Activated T-helper 17 cell treated with anti-CD3 and anti-CD28 coated beads, Interleukin-2, amount 50 U/mL, for 72 hours (primary cell): ENCODE measurements around the gene MAP3K9. TPM values are rescaled to one million over a fixed set of nuclear protein-coding genes. Genes with fewer than 3 reads are reported as not detected.

Experiments
- ATAC-seq: fragments of 150-1000 bp; cut with Tn5 transposase; replicated peaks from 2 replicates; pipeline ENCODE4 v1.10.0; 2021; ENCODE audit warnings: mild to moderate bottlenecking, moderate library complexity
- H3K27ac Mint-ChIP-seq: one replicate; pipeline ENCODE4 v1.8.0; 2022; ENCODE audit warnings: mixed read lengths
- H3K27me3 Mint-ChIP-seq: one replicate; pipeline ENCODE4 v1.8.0; 2022; ENCODE audit warnings: mixed read lengths
- H3K36me3 Mint-ChIP-seq: one replicate; pipeline ENCODE4 v1.8.0; 2022; ENCODE audit warnings: low read depth, mild to moderate bottlenecking, mixed read lengths
- H3K4me1 Mint-ChIP-seq: one replicate; pipeline ENCODE4 v1.8.0; 2022; ENCODE audit warnings: mixed read lengths
- H3K4me3 Mint-ChIP-seq: one replicate; pipeline ENCODE4 v1.8.0; 2022; ENCODE audit warnings: mild to moderate bottlenecking, mixed read lengths
- H3K9me3 Mint-ChIP-seq: one replicate; pipeline ENCODE4 v1.8.0; 2022; ENCODE audit warnings: mixed read lengths
- total RNA-seq, 2 donors: library from RNA; stranded (reverse); gene quantifications; one replicate each; pipeline ENCODE4 v1.2.3, GENCODE V29; 2022

MAP3K9 gene
- total RNA-seq, 2 donors from 2014 or later: 6.8 to 10.5 TPM

DNA sequence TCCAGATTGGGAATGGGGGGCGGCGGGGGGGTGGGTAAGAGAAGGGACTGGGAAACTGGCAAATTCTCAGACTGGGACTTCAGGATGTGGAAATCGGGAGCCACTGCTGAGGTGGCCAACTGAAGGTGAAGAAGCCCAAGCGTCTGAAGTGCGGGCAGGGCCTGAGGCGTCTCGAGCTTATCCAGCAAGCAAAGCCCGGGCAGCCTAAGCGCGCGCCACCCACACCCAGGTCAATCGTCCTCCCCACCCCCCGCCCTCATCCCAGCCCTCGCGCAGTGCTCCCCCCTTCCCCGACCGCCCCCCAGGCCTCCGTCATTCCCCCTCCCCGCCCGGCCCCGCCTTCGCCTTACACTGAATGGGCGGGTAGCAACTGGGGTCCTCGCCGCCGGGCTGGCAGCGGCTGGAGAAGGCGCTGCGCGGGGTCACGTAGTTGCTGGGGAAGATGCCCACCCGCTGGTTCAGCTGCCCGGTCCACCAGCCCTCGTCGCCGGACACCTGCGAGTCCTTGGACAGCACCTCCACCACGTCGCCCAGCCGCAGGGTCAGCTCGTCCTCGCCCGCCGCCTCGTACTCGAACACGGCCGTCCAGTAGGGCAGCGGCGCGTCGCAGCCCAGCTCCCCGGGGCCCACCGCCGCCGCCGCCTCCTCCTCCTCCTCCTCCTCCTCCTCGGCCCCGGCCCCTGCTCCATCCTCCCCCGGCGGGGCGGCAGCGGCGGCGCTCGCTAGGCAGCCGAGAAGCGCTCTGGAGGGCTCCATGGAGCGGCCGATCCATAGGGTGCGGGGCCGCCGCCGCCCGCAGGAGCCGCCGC is 693 bp downstream of the MAP3K9 start:
- peak overlapping the region; percentile 71 for H3K27ac Mint-ChIP-seq
- H3K4me3 Mint-ChIP-seq: peak overlapping the region; percentile 88
- H3K36me3 Mint-ChIP-seq: peaks cover 6% of the 10 kb centered on the region
- peaks cover 10% of the 10 kb centered on the region for H3K4me1 Mint-ChIP-seq
- H3K27me3 Mint-ChIP-seq: no peaks in the 10 kb centered on the region
- H3K9me3 Mint-ChIP-seq: no peaks in the 10 kb centered on the region
- ATAC-seq: peak; percentile 15

DNA sequence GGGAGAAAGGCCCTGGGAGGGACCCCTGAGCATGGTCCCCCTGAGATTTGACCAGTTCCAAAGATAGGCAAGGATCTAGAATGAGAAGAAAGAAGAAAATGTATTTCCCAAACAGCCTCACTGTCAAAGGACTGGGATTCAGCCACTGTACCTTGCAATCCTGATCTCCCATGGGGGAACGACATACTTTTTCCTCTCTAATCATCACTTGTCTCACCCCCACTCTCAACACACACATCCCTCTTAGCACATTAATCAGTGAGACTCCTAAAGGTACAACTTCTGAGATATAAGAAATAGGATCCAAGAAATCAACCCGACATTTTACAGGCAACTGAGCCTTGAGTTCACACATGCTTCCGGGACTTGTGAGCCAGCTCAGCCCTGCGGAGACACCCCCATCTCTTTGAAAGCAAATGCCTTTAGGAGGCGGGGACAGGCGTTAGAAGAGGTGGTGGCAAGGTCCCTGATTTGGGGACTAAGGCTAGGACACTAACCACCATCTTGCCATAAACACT is 1.4 kb downstream of the MAP3K9 start:
- peaks cover 6% of the 10 kb centered on the region for H3K36me3 Mint-ChIP-seq
- peak overlapping the region; percentile 88 for H3K4me3 Mint-ChIP-seq
- no peaks in the 10 kb centered on the region for H3K9me3 Mint-ChIP-seq
- peak; percentile 34 for ATAC-seq
- H3K27me3 Mint-ChIP-seq: no peaks in the 10 kb centered on the region
- H3K4me1 Mint-ChIP-seq: peaks cover 10% of the 10 kb centered on the region
- peak overlapping the region; percentile 71 for H3K27ac Mint-ChIP-seq

DNA sequence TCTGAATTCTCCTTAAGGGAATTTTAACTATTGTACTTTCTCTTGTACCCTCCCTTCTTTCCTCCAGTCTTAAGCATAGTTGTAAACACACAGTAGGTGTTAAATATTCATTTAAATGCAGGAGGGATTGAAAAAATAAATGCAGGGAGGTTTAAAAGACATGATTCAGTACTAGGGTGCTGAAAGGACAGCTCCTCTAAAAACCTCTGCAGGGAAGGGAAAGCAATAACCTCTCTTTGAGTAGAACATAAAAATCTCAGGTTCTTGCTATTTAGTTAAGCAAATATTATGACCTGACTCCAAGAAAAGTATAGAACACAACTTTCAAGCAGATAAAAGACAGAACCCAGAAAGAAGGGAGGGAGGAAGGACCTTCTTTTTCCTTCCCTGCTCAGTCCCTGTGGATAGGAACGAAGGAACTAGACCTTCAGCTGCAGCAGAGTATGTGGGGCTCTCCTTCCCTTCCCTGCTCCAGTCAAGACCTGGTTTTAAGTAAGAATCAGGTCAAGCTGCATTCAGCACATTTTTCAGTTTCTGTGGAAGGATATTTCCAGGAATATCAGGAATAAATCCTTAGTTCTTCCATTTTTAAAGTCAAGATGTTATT is 4.7 kb downstream of the MAP3K9 start:
- Mint-ChIP-seq H3K36me3 (peaks cover 23% of the 10 kb centered on the region), H3K4me3 (no peak overlapping the region), H3K27me3 (no peaks in the 10 kb centered on the region), H3K4me1 (peaks cover 19% of the 10 kb centered on the region), H3K27ac (no peak overlapping the region), H3K9me3 (no peaks in the 10 kb centered on the region)
- ATAC-seq: no peak

DNA sequence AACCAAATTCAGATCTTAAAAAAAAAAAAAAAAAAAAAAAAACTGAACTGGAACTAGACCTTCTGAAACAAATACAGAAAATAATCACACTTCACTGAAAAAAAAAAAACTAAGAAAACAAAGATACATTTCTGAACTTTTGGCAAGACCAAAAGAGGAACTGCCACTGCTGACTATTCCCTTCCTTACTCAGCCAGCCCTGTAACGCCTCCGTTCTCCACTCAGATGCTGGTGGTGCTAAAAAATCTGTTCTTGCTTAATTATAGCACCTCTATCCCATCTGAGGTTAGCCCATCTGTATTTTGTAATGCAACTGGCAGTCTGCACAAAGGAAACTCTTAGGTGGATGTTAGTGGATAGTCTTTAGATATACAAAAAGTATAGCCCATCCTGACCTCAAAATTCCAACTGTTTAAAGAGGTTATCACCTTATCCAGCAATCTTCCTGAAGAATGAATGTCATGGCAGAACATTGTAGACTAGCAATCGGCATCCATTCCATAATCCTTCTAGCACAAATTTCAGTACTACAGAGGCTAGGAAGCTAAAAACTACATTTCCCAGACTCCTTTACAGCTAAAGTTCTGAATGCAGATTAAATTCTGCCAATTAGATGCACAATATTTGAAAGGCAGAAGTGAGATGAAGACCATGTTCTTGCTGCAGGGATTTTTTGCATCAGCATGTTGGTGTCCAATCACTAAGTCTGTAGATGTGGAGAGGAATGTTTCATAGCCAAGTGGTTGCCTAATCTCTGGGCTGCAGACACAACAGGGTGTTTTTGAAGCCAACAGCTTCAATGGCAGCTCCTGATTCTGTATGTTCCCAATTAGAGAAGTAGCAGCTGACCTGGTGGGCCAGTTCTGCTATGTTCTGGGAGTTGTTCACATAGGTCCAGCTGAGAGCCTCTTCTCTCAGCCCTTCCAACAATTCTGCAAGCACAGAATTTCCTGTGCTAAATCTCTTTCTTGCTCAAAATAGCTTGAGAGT is 5.7 kb downstream of the MAP3K9 start:
- Mint-ChIP-seq H3K36me3 (peaks cover 21% of the 10 kb centered on the region), H3K4me1 (peaks cover 19% of the 10 kb centered on the region), H3K27me3 (no peaks in the 10 kb centered on the region), H3K27ac (no peak overlapping the region), H3K4me3 (no peak overlapping the region), H3K9me3 (no peaks in the 10 kb centered on the region)
- ATAC-seq: no peak

DNA sequence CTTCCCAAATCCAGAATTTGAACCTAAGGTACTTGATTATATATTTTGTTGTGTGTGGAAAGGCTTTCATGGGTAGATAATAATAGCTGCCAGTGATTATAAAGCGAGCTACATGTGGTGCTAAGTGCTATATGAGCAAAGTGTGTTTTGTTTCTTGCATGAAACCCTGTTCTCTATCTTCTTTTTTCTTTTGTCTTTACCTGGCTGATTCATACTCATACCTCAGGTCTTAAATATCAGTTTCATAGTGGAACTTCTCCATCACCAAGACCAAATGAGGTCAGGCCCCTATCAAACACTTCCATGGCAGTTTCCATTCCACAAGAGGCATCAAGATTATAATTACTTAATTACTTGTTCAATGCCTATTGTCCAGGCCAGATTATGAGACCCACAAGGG is 6.9 kb downstream of the MAP3K9 start:
- no peak overlapping the region for H3K27ac Mint-ChIP-seq
- H3K4me1 Mint-ChIP-seq: peaks cover 14% of the 10 kb centered on the region
- no peaks in the 10 kb centered on the region for H3K27me3 Mint-ChIP-seq
- no peak overlapping the region for H3K4me3 Mint-ChIP-seq
- H3K9me3 Mint-ChIP-seq: no peaks in the 10 kb centered on the region
- H3K36me3 Mint-ChIP-seq: peaks cover 21% of the 10 kb centered on the region
- ATAC-seq: peak; percentile 46

DNA sequence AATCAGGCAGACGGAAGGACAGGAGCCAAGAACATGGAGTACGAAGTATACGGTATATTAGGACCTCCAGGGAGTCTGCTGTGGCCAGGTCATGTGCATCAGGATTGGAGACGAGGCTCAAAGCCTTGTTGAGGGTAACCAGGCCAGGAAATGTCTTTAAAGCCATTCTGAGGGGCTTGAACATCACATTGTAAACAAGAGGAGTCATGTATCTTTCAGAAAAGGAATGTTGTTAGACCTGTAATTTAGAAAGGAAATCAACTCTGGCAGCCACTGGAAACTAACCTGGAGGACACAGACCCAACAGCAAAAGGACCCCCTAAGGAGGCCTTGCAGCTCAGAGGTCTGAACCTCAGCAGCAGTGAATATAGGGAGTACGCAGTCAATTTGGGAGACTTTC is 7.5 kb downstream of the MAP3K9 start:
- no peak for ATAC-seq
- Mint-ChIP-seq H3K27me3 (no peaks in the 10 kb centered on the region), H3K36me3 (peaks cover 21% of the 10 kb centered on the region), H3K4me1 (peaks cover 12% of the 10 kb centered on the region), H3K9me3 (no peaks in the 10 kb centered on the region), H3K4me3 (no peak overlapping the region), H3K27ac (no peak overlapping the region)

DNA sequence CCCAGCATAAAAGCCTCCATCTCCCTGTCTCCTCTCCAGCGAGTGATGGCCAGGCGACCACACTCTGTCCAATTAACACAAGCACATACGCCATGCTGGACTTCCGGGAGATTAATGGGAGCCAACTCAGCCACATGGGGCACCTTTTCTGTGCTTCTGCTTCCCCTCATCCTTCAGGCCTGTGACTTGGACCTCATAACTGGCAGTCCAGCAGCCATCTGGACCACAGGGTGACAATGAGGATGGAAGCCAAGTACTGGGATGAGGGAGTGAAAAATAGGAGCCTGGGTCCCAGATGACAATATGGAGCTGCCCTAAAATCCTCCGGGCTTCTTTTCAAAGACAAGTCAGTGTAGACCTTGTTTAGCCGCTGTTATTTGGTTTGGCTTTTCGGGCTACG is 12.8 kb downstream of the MAP3K9 start:
- no peaks in the 10 kb centered on the region for H3K27me3 Mint-ChIP-seq
- H3K4me1 Mint-ChIP-seq: peaks cover 2% of the 10 kb centered on the region
- H3K27ac Mint-ChIP-seq: no peak overlapping the region
- H3K4me3 Mint-ChIP-seq: no peak overlapping the region
- H3K9me3 Mint-ChIP-seq: no peaks in the 10 kb centered on the region
- H3K36me3 Mint-ChIP-seq: peaks cover 35% of the 10 kb centered on the region
- ATAC-seq: no peak

DNA sequence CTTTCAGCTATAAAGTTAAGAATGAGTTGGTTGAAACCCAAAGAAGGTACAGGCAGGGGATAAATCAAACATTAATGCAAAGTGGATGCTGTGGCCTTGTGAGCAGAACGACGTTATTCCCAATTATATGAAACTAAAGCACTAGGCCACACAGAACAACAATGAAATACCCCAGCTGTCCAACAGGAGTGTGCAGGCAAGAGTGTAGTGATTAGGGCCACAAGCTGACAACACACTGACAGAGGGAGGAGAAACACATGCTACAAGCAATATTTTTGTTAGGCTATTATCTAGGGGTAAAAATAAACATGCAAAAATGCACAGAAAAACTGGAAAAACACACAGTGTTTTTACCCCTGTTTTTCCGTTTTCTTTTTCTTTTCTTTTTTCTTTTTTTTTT is 15.0 kb downstream of the MAP3K9 start:
- no peaks in the 10 kb centered on the region for H3K4me1 Mint-ChIP-seq
- H3K4me3 Mint-ChIP-seq: no peak overlapping the region
- no peak for ATAC-seq
- H3K27me3 Mint-ChIP-seq: no peaks in the 10 kb centered on the region
- peaks cover 19% of the 10 kb centered on the region for H3K36me3 Mint-ChIP-seq
- no peak overlapping the region for H3K27ac Mint-ChIP-seq
- H3K9me3 Mint-ChIP-seq: no peaks in the 10 kb centered on the region

DNA sequence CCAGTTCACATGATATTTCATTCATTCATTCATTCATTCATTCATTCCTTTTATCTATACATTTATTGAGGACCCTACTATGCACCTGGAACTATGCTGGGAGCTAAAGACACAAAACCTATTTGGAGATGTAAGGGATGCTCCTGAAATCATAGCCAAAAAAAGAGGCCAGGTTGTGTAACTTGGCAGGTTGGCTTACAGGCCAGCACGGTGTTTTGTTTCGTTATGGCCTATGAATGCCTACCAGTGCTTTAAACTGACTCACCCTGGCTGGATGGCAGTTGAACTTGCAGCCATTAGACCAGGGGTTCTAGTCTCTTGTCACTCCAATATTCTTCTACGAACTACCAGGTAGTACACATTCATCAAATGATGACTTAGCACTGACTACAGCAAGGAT is 15.7 kb downstream of the MAP3K9 start:
- Mint-ChIP-seq H3K36me3 (peaks cover 19% of the 10 kb centered on the region), H3K9me3 (no peaks in the 10 kb centered on the region), H3K4me3 (no peak overlapping the region), H3K27ac (no peak overlapping the region), H3K4me1 (no peaks in the 10 kb centered on the region), H3K27me3 (no peaks in the 10 kb centered on the region)
- ATAC-seq: no peak

DNA sequence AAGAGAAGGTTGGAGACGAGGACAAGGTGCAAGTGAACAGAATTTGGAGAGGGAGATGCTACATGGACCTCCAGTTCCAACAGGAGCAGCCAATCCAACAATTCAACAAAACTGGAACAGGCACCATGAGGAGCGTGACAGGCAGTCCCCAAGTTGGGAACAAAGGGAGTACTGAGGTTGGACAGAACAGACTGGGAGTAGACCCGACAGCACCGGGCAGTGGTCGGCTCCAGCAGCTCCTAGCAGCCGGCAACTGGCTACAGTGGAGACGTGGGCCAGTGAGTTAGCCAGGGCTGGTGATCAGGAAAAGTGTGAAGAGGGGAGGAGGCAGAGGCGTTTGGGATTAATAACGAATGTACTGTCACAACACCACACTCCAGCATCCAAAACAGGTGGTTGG is 16.4 kb downstream of the MAP3K9 start:
- H3K27me3 Mint-ChIP-seq: no peaks in the 10 kb centered on the region
- no peak overlapping the region for H3K4me3 Mint-ChIP-seq
- no peaks in the 10 kb centered on the region for H3K9me3 Mint-ChIP-seq
- H3K36me3 Mint-ChIP-seq: peaks cover 19% of the 10 kb centered on the region
- H3K27ac Mint-ChIP-seq: no peak overlapping the region
- ATAC-seq: no peak
- H3K4me1 Mint-ChIP-seq: no peaks in the 10 kb centered on the region

DNA sequence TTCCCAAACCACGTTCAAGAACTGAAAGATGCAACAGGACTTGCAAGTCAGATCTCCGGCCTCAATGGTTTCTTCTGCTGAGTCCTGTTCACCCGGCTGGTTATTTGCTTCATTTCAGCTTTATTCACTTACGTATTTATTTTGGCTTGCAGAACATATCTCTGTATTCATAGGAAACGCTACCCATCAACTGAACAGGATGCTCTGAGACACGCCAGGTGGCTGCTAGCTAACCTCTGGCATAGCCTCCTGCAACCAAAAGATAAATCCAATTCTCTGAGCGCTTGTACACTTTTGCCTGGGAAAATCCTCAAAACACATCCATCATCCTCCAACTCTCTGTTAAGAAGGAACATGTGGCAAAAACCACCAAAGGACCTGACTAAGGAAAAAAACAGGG is 17.3 kb downstream of the MAP3K9 start:
- H3K9me3 Mint-ChIP-seq: no peaks in the 10 kb centered on the region

DNA sequence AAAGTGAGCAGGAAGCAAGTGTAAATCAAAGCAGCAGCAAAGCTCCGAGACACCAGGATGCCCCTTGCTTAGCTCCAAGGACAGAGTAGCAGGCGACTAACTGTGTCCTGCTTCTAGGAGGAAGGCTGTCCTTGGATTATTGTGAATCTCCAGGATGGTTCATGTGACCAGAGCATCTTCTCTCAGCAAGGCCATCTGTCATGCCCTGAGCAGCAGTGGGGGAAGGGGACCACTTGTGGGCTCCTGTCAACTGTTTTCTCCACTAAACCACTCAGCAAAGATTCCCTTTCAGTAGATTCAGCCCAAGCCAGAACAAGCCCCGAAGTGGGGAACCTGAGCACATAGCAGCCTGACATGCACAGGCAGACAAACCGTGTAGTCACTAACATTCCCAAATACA is 19.4 kb downstream of the MAP3K9 start:
- no peak for ATAC-seq
- Mint-ChIP-seq H3K36me3 (peaks cover 19% of the 10 kb centered on the region), H3K4me3 (no peak overlapping the region), H3K4me1 (no peaks in the 10 kb centered on the region), H3K9me3 (no peaks in the 10 kb centered on the region), H3K27ac (peak overlapping the region; percentile 13), H3K27me3 (no peaks in the 10 kb centered on the region)

More for the DNA sequence above, 17.3 kb downstream of the MAP3K9 start:
- H3K4me1 Mint-ChIP-seq: no peaks in the 10 kb centered on the region
- H3K27me3 Mint-ChIP-seq: no peaks in the 10 kb centered on the region
- no peak overlapping the region for H3K27ac Mint-ChIP-seq
- no peak for ATAC-seq
- H3K4me3 Mint-ChIP-seq: no peak overlapping the region
- H3K36me3 Mint-ChIP-seq: peaks cover 19% of the 10 kb centered on the region

DNA sequence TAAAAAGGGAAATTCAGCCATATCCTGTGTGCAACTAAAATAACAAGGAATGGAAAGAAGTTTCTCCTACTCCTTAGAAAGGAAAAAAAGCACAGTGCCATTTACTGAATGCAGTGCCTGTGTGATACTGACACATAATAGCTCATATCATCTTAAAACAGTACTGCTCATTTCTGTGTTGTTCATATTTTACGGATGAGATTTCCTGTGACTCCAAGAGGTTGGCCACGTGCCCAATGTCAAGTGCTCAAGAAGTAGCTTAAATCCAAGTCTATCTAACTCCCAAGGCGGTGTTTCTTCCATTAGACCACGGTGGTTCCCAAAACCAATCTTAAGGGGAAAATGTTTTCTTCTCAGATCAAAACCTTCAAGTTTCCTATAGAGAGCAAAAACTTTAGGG is 20.0 kb downstream of the MAP3K9 start:
- Mint-ChIP-seq H3K4me3 (no peak overlapping the region), H3K9me3 (no peaks in the 10 kb centered on the region), H3K27ac (no peak overlapping the region), H3K36me3 (peaks cover 19% of the 10 kb centered on the region), H3K4me1 (no peaks in the 10 kb centered on the region), H3K27me3 (no peaks in the 10 kb centered on the region)
- no peak for ATAC-seq

DNA sequence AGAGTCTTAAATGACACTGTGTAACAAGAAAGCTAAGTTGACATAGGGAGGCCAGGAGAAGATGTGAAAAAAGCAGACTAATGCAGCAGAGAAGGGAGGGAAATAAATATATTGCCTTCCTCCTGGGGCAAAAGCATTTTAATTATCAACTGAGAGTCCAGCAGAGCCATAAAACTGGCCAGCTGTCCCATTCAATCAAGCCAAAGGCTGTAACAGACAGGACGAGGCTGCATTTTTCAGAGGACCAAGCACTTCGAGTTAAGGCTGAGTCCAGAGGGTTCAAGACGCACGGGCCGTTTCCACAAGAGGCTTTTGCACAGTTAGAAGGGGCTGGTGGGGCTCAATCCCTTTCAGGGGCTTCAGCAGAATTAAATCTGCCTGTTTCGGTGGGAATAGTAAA is 20.4 kb downstream of the MAP3K9 start:
- Mint-ChIP-seq H3K4me1 (no peaks in the 10 kb centered on the region), H3K36me3 (peaks cover 19% of the 10 kb centered on the region), H3K27ac (no peak overlapping the region), H3K27me3 (no peaks in the 10 kb centered on the region), H3K9me3 (no peaks in the 10 kb centered on the region), H3K4me3 (no peak overlapping the region)
- ATAC-seq: no peak
